Ishikawa (cell line): ENCODE results near the gene RAB9B.

Experiments used
- CEBPB ChIP-seq: IDR thresholded peaks from 2 replicates; pipeline ENCODE4 v1.6.1; 2012
- CREB1 ChIP-seq: IDR thresholded peaks from 2 replicates; pipeline ENCODE4 v1.6.1; 2012; ENCODE audit warnings: low read depth
- EGR1 ChIP-seq: IDR thresholded peaks from 2 replicates; pipeline ENCODE4 v1.6.1; 2012
- EP300 ChIP-seq: IDR thresholded peaks from 2 replicates; pipeline ENCODE4 v1.6.1; 2012; ENCODE audit warnings: borderline replicate concordance
- FOXM1 ChIP-seq: IDR thresholded peaks from 2 replicates; pipeline ENCODE4 v1.6.1; 2012; ENCODE audit warnings: low read depth, borderline replicate concordance
- NFIC ChIP-seq: IDR thresholded peaks from 2 replicates; pipeline ENCODE4 v1.6.1; 2012
- RAD21 ChIP-seq: IDR thresholded peaks from 2 replicates; pipeline ENCODE4 v1.6.1; 2012; ENCODE audit warnings: low read depth
- TAF1 ChIP-seq: IDR thresholded peaks from 2 replicates; pipeline ENCODE4 v1.6.1; 2012; ENCODE audit warnings: low read depth, mild to moderate bottlenecking
- TCF12 ChIP-seq: IDR thresholded peaks from 2 replicates; pipeline ENCODE4 v1.6.1; 2012; ENCODE audit warnings: low read depth
- TEAD4 ChIP-seq: IDR thresholded peaks from 2 replicates; pipeline ENCODE4 v1.6.1; 2012
- YY1 ChIP-seq: IDR thresholded peaks from 2 replicates; pipeline ENCODE4 v1.6.1; 2012; ENCODE audit warnings: low read depth
- ZBTB7A ChIP-seq: IDR thresholded peaks from 2 replicates; pipeline ENCODE4 v1.6.1; 2012; ENCODE audit warnings: low read depth
- TF ChIP-seq, protein P1 (sequence below): IDR thresholded peaks from 2 replicates; pipeline ENCODE4 v1.6.1; 2012; ENCODE audit warnings: low read depth, mild to moderate bottlenecking
- TF ChIP-seq, protein P2 (sequence below): IDR thresholded peaks from 2 replicates; pipeline ENCODE4 v1.6.1; 2012
- TF ChIP-seq, protein P3 (sequence below): IDR thresholded peaks from 2 replicates; pipeline ENCODE4 v1.6.1; 2012

Gene RAB9B

DNA sequence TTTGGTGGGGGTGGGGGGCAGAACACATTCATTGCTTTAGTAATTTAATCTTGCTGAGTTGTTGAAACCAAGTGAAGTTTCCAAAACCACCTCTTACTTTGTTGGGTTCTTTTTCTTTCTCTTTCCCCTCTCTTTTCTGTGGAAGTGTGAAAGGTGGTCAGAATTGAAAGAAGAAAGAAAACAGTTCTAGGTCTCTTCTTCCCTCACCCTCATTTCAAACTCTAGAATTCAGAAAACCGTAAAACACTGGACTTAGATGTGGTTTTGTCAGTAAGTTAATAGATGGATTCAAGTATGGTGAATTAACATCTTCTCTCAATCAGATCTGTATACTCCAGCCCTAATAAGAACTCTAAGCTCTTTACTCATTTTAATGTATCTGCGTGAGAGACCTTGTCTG lies 31.7 kb downstream of the RAB9B start:
- TF ChIP-seq NFIC, result no peak
- no peak for TF ChIP-seq YY1
- TF ChIP-seq TEAD4, result no peak
- TF ChIP-seq ZBTB7A, result no peak
- TF ChIP-seq, protein P1, sequence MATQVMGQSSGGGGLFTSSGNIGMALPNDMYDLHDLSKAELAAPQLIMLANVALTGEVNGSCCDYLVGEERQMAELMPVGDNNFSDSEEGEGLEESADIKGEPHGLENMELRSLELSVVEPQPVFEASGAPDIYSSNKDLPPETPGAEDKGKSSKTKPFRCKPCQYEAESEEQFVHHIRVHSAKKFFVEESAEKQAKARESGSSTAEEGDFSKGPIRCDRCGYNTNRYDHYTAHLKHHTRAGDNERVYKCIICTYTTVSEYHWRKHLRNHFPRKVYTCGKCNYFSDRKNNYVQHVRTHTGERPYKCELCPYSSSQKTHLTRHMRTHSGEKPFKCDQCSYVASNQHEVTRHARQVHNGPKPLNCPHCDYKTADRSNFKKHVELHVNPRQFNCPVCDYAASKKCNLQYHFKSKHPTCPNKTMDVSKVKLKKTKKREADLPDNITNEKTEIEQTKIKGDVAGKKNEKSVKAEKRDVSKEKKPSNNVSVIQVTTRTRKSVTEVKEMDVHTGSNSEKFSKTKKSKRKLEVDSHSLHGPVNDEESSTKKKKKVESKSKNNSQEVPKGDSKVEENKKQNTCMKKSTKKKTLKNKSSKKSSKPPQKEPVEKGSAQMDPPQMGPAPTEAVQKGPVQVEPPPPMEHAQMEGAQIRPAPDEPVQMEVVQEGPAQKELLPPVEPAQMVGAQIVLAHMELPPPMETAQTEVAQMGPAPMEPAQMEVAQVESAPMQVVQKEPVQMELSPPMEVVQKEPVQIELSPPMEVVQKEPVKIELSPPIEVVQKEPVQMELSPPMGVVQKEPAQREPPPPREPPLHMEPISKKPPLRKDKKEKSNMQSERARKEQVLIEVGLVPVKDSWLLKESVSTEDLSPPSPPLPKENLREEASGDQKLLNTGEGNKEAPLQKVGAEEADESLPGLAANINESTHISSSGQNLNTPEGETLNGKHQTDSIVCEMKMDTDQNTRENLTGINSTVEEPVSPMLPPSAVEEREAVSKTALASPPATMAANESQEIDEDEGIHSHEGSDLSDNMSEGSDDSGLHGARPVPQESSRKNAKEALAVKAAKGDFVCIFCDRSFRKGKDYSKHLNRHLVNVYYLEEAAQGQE, result no peak
- no peak for TF ChIP-seq FOXM1
- no peak for TF ChIP-seq TCF12
- no peak for TF ChIP-seq CEBPB
- no peak for TF ChIP-seq CREB1
- TF ChIP-seq EGR1, result no peak
- TF ChIP-seq, protein P2, sequence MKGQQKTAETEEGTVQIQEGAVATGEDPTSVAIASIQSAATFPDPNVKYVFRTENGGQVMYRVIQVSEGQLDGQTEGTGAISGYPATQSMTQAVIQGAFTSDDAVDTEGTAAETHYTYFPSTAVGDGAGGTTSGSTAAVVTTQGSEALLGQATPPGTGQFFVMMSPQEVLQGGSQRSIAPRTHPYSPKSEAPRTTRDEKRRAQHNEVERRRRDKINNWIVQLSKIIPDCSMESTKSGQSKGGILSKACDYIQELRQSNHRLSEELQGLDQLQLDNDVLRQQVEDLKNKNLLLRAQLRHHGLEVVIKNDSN, result no peak
- TF ChIP-seq, protein P3, sequence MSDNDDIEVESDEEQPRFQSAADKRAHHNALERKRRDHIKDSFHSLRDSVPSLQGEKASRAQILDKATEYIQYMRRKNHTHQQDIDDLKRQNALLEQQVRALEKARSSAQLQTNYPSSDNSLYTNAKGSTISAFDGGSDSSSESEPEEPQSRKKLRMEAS, result no peak
- no peak for TF ChIP-seq RAD21
- TF ChIP-seq EP300, result no peak
- TF ChIP-seq TAF1, result no peak

DNA sequence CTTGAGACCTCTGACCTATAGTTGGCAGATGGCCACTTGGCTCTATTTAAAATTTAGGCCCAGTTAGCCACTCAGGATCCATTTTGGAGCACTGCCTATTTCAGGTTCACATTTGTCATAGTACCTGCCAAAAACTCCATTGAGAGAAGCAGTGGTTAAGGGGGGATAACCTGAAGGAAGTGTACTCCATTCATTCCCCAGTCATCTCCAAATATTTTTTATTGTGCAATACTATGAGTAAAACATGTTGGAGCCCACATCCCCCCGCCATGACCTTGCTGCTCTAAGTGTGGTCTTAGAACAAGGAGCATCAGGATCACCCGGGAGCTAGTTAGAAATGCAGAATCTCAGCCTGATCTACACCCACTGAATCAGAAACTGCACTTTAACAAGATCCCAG lies 34.4 kb downstream of the RAB9B start:
- TF ChIP-seq, protein P2, result no peak
- TF ChIP-seq TEAD4 (no peak), YY1 (no peak), FOXM1 (no peak), EGR1 (no peak), NFIC (no peak), CEBPB (no peak), EP300 (no peak)
- TF ChIP-seq, protein P1, result no peak

DNA sequence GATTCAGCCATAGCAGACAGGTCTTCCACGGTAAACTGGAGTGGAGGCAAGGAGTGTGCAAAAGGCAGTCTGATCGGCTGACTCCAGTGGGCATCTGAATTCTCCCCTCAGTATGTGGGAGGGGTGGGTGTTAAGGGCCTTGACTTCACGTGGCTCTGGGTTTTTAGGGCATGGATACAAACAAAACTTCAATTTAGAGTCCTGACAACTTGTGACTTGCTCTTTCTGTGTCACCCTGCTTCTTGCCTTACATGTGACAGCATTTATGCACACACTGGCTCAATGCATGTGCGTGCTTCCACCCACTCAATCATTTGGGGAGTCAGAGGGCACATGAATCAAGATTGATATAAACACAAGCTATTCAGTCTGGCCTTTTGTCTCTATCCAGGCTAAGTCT lies 37.9 kb downstream of the RAB9B start:
- TF ChIP-seq EGR1 (no peak), NFIC (no peak), CREB1 (no peak), ZBTB7A (no peak), EP300 (no peak), TAF1 (no peak)
- TF ChIP-seq, protein P1, result no peak

DNA sequence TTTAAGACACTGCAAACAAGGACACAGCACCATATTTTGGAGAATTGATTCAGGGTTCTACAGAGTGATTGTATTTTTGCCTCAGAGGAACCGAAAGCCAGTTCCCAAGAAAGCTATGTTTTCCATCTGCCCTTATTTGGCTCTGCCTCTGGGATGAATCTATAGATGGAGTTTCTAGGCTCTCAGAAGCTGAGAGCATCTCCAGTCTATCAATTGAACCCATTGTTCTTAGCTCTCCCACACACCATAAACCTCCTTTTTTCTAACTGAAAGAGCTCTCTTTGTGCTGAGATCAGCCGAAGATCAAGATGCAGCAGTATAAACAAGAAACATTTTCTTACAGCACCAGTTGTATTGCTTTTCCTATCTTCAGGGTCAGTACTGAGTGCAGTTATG lies 38.5 kb downstream of the RAB9B start:
- TF ChIP-seq TEAD4, result no peak
- TF ChIP-seq CEBPB, result no peak
- TF ChIP-seq YY1, result no peak
- TF ChIP-seq, protein P2, result no peak
- no peak for TF ChIP-seq EP300
- no peak for TF ChIP-seq TCF12

DNA sequence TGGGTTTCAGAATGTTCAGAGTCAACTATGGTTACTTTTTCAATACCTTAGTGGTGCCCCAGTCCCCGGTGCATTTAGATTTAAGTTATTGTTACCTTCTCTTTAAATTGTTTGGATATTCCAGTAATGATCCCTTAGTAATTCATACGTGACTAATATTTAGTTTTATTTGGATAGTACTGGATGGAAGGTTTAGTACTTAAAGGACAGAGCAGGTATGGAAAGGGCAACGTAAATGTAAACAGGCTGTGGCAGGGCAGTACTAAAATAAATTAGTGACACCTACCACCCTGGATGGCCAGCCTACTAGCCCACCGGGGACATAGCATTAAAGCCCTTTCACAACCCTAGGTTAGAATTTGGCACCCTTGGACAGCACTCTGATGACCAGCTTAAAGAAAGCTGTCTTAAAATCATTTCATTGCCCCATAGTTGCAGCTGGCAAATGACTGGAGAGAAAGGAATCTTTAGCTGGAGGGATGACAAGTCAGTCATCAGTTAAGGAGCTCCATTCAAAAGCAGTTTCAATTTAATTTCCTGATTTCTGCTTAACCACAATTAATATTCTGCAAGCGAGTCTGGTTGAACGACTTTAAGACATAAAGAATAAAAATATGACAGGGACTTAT lies 39.0 kb downstream of the RAB9B start:
- TF ChIP-seq TAF1 (no peak), ZBTB7A (no peak), EGR1 (no peak), TEAD4 (no peak)
- TF ChIP-seq, protein P1, result no peak
- TF ChIP-seq, protein P2, result no peak
